Small intestine (tissue), 7 donors: Measurements from ENCODE around the gene NRXN3. TPM values are rescaled to one million over a fixed set of nuclear protein-coding genes. Genes with fewer than 3 reads are reported as not detected.

Experiments
- DNase-seq, 2 donors: peaks; one replicate each; pipeline versions ENCODE4 v3.0.0 to v3.0.0-alpha.2; 2013
- FAIRE-seq: peaks from 2 replicates; lab custom pipeline; 2012; peaks lifted over from hg19 to GRCh38; lab: Jason Lieb, UNC
- H3K27ac ChIP-seq, 3 donors: one replicate each; pipeline ENCODE4 v1.5.1; 2013; ENCODE audit warnings: low read length in 2 of 3, mild to moderate bottlenecking in 2 of 3, control low read depth in 1 of 3, inconsistent platforms in 1 of 3, low read depth in 1 of 3, moderate library complexity in 1 of 3
- H3K27me3 ChIP-seq, 3 donors: one replicate each; pipeline ENCODE4 v1.6.1; 2013; ENCODE audit warnings: low read length in 3 of 3, inconsistent platforms in 1 of 3; ENCODE audit not compliant: control insufficient read depth in 3 of 3, insufficient read depth in 3 of 3
- H3K36me3 ChIP-seq, 3 donors: one replicate each; pipeline ENCODE4 v1.6.1; 2013; ENCODE audit warnings: low read length in 3 of 3, inconsistent platforms in 1 of 3, low read depth in 1 of 3, mild to moderate bottlenecking in 1 of 3, moderate library complexity in 1 of 3; ENCODE audit not compliant: control insufficient read depth in 3 of 3, insufficient read depth in 2 of 3
- H3K4me1 ChIP-seq, 3 donors: one replicate each; pipeline ENCODE4 v1.6.1; 2013; ENCODE audit warnings: low read length in 2 of 3, inconsistent platforms in 1 of 3, low read depth in 1 of 3, mild to moderate bottlenecking in 1 of 3, moderate library complexity in 1 of 3; ENCODE audit not compliant: control insufficient read depth in 3 of 3, insufficient read depth in 2 of 3
- H3K4me3 ChIP-seq, 3 donors: one replicate each; pipeline ENCODE4 v1.5.1; 2013; ENCODE audit warnings: low read length in 3 of 3, control low read depth in 1 of 3, inconsistent platforms in 1 of 3, low read depth in 1 of 3, mild to moderate bottlenecking in 1 of 3, moderate library complexity in 1 of 3
- H3K9me3 ChIP-seq, 2 donors: one replicate each; pipeline ENCODE4 v1.6.1; 2013; ENCODE audit warnings: low read depth in 1 of 2, low read length in 1 of 2; ENCODE audit not compliant: control insufficient read depth in 2 of 2, insufficient read depth in 1 of 2
- WGBS, 3 donors: extraction: QIAGEN DNeasy Blood & Tissue Kit; methylation state at CpG; one replicate each; pipeline ENCODE4 v1.1.7; 2013; 5-methylcytosine and 5-hydroxymethylcytosine counted together
- polyA plus RNA-seq, 4 donors: library from polyadenylated mRNA; stranded (reverse) in 3 of 4; unstranded in 1 of 4; fragments of 200-250 nt in 3 of 4; fragments of 120-200 nt in 1 of 4; gene quantifications; one replicate each; pipeline versions ENCODE4 v1.2.1 to v1.2.3, GENCODE V29; 2013
- donor health status: healthy with polysubstance abuse.
- donor health status: control.
- donor health status: control.
- donor health status: Bipolar disorder and iron deficiency.
- donor health status: healthy.

The NRXN3 gene
- polyA plus RNA-seq, 4 donors, result 2.3 TPM; not detected in 2

DNA sequence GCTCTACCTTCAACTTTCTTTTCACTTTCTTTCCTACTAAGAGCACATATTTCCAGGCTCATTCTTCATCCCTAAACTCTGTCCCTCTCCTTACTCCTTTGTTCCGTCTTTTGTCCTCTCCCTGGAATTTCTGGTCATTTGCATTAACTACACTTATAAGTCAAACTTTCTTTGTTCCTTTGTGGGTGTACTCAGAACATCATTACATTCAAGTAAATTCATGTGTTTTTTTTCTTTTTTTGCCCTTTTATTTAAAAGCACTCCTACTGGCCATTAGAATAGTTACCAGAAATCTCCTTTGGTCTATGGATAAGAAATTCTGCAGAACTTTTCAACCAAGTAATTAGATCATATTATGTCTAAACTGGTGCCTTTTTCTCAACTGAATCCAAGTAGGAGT lies 1238.5 kb downstream of the NRXN3 start:
- H3K27ac ChIP-seq, result no peak overlapping the region
- H3K4me3 ChIP-seq, result no peak overlapping the region
- H3K4me1 ChIP-seq, result no peaks in the 10 kb centered on the region
- no peaks in the 10 kb centered on the region for H3K27me3 ChIP-seq
- WGBS, 3 donors, result 75 to 93% (median 86%) methylated on average over 1 of the region's 1 CpG
- H3K36me3 ChIP-seq, result no peaks in the 10 kb centered on the region
- DNase-seq (no peak), FAIRE-seq (no peak)
- no peaks in the 10 kb centered on the region for H3K9me3 ChIP-seq

DNA sequence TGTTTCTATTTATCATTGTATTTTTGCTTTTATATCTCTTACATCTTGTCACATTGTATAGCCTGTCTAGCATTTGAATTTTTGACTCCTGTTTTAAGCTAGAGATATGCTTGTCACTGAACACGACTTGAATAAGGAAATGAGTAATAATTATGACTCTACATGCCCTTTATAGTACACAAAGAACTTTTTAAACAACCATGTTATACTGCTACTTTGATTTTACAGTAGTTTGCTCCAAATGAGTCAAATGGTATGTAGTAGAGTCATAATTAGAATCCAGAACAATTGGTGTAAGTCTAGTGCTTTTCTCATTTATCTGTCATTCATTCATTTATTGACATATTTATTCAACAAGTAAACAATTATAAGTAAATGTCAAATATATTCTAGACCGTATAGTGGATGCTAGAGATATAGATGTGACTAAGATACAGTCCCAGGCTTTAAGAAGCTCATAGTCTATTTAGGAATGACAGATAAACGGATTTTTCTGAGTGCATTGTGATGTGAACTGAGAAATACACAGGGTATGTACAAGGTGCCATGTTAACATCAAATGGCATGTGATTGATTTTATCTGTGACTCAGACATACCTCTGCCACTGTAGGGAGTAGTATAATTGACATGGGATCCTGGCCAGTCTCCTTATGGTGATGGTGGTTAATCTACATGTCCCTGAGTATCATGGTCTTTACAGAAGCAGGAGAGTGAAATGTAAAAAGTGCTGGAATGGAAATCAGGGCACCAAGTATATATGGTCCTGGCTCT lies 1241.4 kb downstream of the NRXN3 start:
- DNase-seq (no peak), FAIRE-seq (no peak)
- Histone ChIP-seq H3K9me3 (no peaks in the 10 kb centered on the region), H3K4me3 (no peak overlapping the region), H3K27ac (no peak overlapping the region), H3K4me1 (no peaks in the 10 kb centered on the region), H3K36me3 (no peaks in the 10 kb centered on the region), H3K27me3 (no peaks in the 10 kb centered on the region)
- 59 to 66% (median 61%) methylated on average over 3 of the region's 3 CpGs for WGBS, 3 donors

DNA sequence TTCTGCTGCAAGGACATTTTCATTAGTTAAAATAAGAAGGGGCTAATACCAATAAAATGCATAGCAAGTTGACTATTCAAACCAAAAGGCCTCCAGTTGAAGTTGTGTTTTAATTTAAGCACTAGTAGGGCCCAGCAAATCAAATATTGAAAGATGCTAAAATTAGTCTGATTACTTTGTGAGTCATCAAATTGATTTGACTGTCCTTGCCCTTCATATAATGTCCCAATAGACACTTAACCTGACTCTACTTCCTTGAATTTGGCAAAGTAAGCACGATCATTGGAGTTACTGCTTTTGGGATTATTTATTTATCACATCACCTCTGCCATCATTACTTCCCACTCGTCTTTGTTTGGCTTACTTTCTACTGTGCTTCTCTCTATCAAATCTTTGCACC lies 1242.6 kb downstream of the NRXN3 start:
- FAIRE-seq (no peak), DNase-seq (no peak)
- WGBS, 3 donors, result 55 to 74% (median 60%) methylated on average over 2 of the region's 2 CpGs
- no peaks in the 10 kb centered on the region for H3K4me1 ChIP-seq
- H3K9me3 ChIP-seq, result no peaks in the 10 kb centered on the region
- no peaks in the 10 kb centered on the region for H3K27me3 ChIP-seq
- no peaks in the 10 kb centered on the region for H3K36me3 ChIP-seq
- H3K27ac ChIP-seq, result no peak overlapping the region
- H3K4me3 ChIP-seq, result no peak overlapping the region

DNA sequence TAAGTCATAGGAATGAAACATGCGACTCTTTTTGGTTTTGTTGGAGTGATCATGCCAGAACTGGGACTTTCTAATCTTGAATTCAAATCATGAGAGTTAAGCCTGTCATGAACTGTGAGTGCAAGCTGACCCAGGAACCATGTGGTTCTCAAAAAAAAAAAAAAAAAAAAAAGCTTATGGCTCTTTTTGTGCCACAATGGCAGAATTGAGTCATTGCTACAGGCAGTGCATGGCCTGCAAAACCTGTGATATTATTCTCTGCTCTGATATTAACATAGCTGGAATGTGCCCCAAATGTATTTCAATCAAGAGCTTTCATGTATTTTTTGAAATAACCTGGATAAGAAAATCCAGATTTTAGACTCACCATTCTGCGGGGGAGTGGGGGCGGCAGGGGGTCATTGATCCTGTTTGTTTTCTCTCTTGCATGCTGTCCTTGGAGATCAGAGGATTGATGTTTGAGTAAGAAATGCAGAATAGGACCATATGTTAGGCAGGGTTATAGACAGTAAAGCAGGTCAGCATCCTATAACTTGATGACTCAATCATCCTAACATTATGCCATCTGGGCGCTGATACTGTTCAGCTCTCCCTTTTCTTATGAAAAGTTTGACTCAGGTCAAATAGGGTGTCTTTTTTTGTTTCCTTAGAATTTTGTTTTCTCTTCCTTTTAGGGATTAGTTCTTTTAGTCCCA lies 1243.7 kb downstream of the NRXN3 start:
- no peak overlapping the region for H3K4me3 ChIP-seq
- H3K9me3 ChIP-seq, result no peaks in the 10 kb centered on the region
- H3K27ac ChIP-seq, result no peak overlapping the region
- DNase-seq (no peak), FAIRE-seq (no peak)
- 68 to 82% (median 73%) methylated on average over 4 of the region's 4 CpGs for WGBS, 3 donors
- H3K36me3 ChIP-seq, result no peaks in the 10 kb centered on the region
- no peaks in the 10 kb centered on the region for H3K4me1 ChIP-seq
- no peaks in the 10 kb centered on the region for H3K27me3 ChIP-seq

DNA sequence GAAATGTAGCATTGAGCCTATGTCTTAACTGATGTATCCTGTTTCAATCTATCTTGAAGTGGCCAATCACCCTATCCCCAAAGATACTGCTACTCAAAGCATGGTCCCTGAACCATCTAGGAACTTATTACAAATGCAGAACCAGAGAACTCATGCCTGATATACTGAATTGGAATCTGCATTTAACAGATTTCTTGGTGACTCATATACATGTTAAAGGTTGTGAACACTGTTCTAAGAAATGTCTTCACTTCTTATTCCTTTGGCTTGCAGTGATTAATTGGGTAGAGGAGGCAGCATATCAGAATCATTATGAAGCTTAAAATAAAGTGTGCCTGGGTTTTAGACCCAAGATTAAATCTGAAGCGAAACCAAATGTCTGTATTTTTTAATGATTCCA lies 1245.6 kb downstream of the NRXN3 start:
- WGBS, 3 donors, result 88 to 100% (median 94%) methylated on average over 1 of the region's 1 CpG
- DNase-seq (no peak), FAIRE-seq (no peak)
- no peaks in the 10 kb centered on the region for H3K9me3 ChIP-seq
- no peak overlapping the region for H3K4me3 ChIP-seq
- no peaks in the 10 kb centered on the region for H3K27me3 ChIP-seq
- H3K4me1 ChIP-seq, result peaks cover 0 to 5% (median 0%) of the 10 kb centered on the region in 3 donors
- H3K27ac ChIP-seq, result no peak overlapping the region
- no peaks in the 10 kb centered on the region for H3K36me3 ChIP-seq

DNA sequence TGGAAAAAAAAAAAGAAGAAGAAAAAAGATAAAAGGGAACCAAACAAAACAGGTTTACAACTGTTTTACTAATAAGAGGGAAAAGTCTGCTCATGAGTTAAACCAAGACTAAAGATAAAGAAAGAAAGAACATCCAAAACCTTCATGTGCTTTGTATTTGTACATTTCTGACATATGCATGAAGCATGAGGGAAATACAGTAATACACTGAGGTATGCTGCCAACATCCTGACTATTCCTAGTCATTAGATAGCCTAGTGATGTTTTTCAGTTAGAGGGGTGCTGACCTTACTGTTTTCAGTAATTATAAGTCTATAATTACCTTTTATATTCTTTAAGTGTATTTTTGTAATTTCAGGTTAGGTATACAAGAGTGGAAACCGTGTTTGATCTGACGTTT lies 1247.8 kb downstream of the NRXN3 start:
- no peak overlapping the region for H3K4me3 ChIP-seq
- 80 to 87% (median 82%) methylated on average over 2 of the region's 2 CpGs for WGBS, 3 donors
- FAIRE-seq (no peak), DNase-seq (no peak)
- no peaks in the 10 kb centered on the region for H3K27me3 ChIP-seq
- H3K9me3 ChIP-seq, result no peaks in the 10 kb centered on the region
- H3K36me3 ChIP-seq, result no peaks in the 10 kb centered on the region
- H3K4me1 ChIP-seq, result peaks cover 0 to 6% (median 0%) of the 10 kb centered on the region in 3 donors
- H3K27ac ChIP-seq, result no peak overlapping the region

DNA sequence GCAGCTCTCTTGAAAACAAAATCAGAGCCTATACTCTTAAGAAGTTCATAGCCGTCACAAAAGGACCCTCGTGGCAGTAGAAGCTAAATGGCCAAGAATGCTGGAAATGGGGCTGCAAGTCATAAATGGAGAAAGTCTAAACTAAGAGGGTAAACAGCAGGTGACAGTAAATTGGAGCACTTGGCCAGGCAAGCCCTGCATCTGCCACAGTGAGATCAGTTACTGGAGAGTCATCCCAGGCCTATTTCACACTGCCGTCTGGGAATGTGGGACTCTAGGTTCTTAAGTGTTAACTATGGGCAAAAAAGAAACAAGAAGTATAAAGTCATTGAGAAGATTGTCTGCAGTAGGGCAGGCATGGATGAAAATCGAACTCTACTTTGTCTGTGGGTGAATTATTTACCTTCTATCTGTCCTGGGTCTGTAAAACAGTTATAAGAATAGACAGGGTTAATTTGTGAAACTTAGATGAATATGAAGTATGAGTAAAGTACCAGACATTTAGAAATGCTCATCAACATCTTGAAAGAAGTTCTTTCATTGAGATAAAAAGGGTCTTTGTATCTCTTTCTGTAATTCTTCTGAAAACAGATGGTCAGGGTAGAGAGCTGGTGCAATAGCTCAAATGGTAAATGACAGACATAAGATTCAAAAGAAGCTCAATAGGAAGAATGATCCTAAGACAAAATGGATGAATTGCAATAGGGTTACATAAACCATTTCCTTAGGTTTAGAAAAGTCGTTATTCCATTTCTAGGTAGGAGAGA lies 1248.7 kb downstream of the NRXN3 start:
- Histone ChIP-seq H3K27ac (no peak overlapping the region), H3K27me3 (no peaks in the 10 kb centered on the region), H3K4me3 (no peak overlapping the region), H3K4me1 (peaks cover 0 to 6% (median 0%) of the 10 kb centered on the region in 3 donors), H3K9me3 (no peaks in the 10 kb centered on the region), H3K36me3 (no peaks in the 10 kb centered on the region)
- 69 to 83% (median 74%) methylated on average over 5 of the region's 5 CpGs for WGBS, 3 donors
- FAIRE-seq (no peak), DNase-seq (no peak)

DNA sequence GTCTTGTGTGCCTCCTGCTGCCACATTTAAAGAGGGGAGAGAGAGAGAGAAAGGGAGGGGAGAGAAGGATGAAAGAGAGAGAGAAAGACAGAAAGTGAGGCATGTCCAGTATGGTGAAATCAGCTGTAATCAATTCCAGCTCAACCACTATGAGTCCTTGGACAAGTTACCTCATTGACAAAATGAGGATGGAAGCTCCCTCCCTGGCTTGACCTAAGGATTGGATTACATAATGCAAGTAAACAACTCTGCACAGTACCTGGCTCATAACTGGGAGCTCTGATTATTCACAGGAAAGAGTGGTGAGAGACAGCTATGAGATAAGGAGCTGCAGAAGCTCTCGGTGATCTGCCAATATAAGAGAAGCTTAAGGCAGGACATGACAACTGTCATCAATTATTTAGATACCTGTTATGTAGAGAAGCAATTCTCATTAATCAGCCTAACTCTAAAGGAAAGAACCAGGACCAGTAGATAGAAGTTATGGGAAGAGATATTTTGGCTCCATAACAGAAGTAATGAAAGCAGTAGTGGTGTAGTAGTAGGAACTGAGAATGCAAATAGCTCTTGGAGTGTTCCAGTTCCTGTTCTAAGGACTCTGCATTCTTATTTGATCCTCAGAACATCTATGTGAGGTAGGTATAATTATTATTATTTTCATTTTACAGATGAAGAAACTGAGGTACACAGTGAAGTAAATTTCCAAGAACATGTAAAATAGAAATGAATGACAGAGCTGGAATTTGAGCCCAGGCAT lies 1249.6 kb downstream of the NRXN3 start:
- H3K36me3 ChIP-seq, result no peaks in the 10 kb centered on the region
- no peak for DNase-seq
- no peaks in the 10 kb centered on the region for H3K27me3 ChIP-seq
- H3K9me3 ChIP-seq, result no peaks in the 10 kb centered on the region
- no peak overlapping the region for H3K27ac ChIP-seq
- H3K4me3 ChIP-seq, result no peak overlapping the region
- no peak for FAIRE-seq
- WGBS, 3 donors, result 64 to 76% (median 69%) methylated on average over 1 of the region's 1 CpG
- peaks cover 0 to 6% (median 0%) of the 10 kb centered on the region in 3 donors for H3K4me1 ChIP-seq
